Measurements from ENCODE around the gene PCDH8. TPM values are rescaled to one million over a fixed set of nuclear protein-coding genes. Genes with fewer than 3 reads are reported as not detected.

The PCDH8 gene
- total RNA-seq, 4 donors from 2014 or later = 0.04 to 0.84 TPM; not detected in 2

DNA sequence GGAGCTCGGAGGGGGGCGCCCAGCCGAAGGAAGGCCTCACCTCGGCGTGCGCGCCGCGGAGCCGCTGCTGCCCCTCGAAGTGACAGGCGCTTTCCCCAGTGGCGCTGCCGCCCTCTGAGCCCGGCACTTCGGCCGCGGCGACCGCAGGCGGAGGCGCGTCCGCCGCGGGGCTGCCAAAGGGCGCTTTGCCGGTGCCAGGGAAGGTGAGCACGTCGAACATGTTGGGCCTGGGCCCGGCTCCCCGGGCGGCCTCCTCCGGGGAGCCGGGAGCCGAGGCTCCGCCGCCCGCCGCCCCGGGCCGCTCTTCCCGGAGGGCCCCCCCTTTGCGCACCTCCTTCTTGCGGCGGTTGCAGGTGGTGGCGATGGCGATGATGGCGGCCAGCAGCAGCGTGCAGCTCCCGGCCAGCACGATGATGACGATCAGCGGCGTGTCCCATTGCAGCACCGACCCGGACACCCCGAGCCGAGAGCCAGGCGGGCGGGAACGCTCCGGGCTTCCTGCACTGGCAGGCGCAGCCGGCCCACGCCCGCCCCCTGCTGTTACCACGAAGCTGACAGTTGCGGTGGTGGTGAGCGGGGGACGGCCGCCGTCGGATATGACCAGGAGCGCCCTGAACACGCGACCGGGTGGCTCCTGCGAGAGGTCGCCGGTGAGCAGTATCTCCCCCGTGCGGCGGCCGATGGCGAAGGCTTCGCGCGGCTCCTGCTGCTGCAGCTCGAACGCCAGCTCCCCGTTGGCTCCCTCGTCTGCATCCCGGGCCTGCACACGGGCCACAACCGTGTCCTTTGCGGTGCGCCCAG is 2.5 kb downstream of the PCDH8 start:
- no peak for DNase-seq (ENCODE audit: low spot score in 2 of 2)
- H3K4me3 ChIP-seq (ENCODE audit: low read depth, poor library complexity, severe bottlenecking) = no peak overlapping the region
- intact Hi-C loops (cut with DNase I; ENCODE audit: low total_unique reads) = no loop called here
- WGBS, 2 donors = 1 to 3% methylated on average over 58 to 59 of the region's 98 CpGs
- TF ChIP-seq, protein P1, sequence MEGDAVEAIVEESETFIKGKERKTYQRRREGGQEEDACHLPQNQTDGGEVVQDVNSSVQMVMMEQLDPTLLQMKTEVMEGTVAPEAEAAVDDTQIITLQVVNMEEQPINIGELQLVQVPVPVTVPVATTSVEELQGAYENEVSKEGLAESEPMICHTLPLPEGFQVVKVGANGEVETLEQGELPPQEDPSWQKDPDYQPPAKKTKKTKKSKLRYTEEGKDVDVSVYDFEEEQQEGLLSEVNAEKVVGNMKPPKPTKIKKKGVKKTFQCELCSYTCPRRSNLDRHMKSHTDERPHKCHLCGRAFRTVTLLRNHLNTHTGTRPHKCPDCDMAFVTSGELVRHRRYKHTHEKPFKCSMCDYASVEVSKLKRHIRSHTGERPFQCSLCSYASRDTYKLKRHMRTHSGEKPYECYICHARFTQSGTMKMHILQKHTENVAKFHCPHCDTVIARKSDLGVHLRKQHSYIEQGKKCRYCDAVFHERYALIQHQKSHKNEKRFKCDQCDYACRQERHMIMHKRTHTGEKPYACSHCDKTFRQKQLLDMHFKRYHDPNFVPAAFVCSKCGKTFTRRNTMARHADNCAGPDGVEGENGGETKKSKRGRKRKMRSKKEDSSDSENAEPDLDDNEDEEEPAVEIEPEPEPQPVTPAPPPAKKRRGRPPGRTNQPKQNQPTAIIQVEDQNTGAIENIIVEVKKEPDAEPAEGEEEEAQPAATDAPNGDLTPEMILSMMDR (IDR thresholded peaks at IDR 0.05) = no peak
- TF ChIP-seq POLR2A (IDR thresholded peaks at IDR 0.05) = no peak

DNA sequence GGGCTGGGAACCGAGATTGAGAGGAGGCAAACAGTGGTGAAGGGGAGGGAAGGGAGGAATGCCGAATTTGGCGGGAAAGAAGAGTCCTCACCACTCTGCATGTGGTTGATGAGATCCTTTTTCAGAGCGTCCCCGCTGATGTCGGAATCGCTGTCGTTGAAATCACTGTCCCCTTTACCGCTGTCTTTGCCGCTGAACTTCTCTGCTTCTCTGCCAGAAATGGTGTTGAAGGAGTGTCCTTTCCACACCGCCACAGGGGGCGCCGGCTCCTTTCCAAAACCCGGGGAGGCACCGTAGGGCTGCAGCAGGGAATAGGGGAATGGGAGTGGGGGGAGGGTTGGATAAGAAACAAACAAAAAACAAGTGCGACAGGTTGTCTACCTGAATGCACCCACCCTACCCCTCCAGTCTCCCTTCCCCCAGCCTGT is 3.1 kb downstream of the PCDH8 start:
- 5 to 14% methylated on average over 16 of the region's 16 CpGs for WGBS, 2 donors
- no peak for DNase-seq (ENCODE audit: low spot score in 2 of 2)
- intact Hi-C loops (cut with DNase I; ENCODE audit: low total_unique reads) = no loop called here
- no peak overlapping the region for H3K4me3 ChIP-seq (ENCODE audit: low read depth, poor library complexity, severe bottlenecking)
- no peak for TF ChIP-seq POLR2A (IDR thresholded peaks at IDR 0.05)
- TF ChIP-seq, protein P1 (IDR thresholded peaks at IDR 0.05) = no peak

DNA sequence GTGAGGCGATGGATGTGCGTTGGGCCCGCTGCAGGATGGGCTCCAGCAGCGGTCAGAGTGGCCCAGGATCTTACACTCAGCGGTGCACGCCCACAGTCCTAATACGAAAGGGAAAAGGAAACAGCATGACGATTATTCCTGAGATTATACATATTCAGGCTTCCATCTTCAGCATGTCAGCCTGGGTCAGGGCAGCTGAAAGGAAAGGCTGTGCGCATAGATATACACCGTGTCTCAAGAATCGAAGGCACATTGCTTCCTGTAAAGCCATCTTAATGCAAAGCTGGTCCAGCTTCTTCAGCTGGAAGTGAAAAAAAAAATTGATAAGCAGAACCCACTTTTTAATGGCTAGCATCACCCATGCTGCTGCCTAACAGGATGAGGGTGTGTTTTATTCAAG is 3.6 kb downstream of the PCDH8 start:
- TF ChIP-seq POLR2A (IDR thresholded peaks at IDR 0.05) = no peak
- TF ChIP-seq, protein P1 (IDR thresholded peaks at IDR 0.05) = no peak
- intact Hi-C loops (cut with DNase I; ENCODE audit: low total_unique reads) = no loop called here
- WGBS, 2 donors = 75 to 81% methylated on average over 11 of the region's 11 CpGs
- H3K4me3 ChIP-seq (ENCODE audit: low read depth, poor library complexity, severe bottlenecking) = no peak overlapping the region
- DNase-seq (ENCODE audit: low spot score in 2 of 2) = no peak

DNA sequence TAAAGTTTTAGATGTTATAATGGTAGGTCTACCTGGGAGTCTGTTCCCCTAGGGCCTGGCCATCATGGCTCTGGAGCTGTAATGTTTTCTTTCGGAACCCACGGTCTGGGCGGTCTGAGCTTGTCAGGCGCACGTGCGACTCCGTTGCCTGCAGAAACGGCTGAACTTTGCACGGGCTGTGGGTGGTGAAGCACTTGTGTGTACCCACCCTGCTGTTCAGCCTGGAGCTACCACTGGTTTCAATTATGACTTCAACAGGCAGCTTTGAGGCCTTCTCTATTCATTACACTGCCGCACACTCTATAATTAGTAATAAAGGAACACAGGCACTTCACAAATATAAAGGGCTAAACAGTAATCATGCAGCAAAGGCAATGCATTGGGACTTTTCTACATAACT is 6.0 kb downstream of the PCDH8 start:
- no peak for DNase-seq (ENCODE audit: low spot score in 2 of 2)
- no peak overlapping the region for H3K4me3 ChIP-seq (ENCODE audit: low read depth, poor library complexity, severe bottlenecking)
- 42 to 43% methylated on average over 10 of the region's 10 CpGs for WGBS, 2 donors
- intact Hi-C loops (cut with DNase I; ENCODE audit: low total_unique reads) = no loop called here
- TF ChIP-seq POLR2A (IDR thresholded peaks at IDR 0.05) = no peak
- TF ChIP-seq, protein P1 (IDR thresholded peaks at IDR 0.05) = no peak

DNA sequence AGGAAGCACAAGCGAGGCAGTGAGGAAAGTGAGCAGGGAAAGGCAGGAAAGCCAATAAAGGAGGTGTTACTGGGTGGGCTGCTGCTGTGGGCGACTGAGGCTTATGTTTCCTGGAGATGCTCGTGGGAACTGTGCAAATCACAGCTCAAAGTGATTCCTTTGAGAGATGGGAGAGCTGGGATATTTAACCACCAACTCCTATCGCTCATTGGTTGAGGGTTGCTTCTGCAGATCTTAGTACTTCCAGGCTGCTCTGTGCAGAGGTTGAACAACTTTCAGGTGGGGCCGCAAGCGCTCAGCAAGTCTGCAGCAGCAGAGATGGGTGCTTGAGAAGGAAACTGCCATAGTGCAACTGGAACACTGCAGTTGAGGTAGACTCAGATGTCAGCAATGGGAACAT is 8.4 kb downstream of the PCDH8 start:
- intact Hi-C loops (cut with DNase I; ENCODE audit: low total_unique reads) = no loop called here
- H3K4me3 ChIP-seq (ENCODE audit: low read depth, poor library complexity, severe bottlenecking) = no peak overlapping the region
- TF ChIP-seq, protein P1 (IDR thresholded peaks at IDR 0.05) = no peak
- TF ChIP-seq POLR2A (IDR thresholded peaks at IDR 0.05) = no peak
- WGBS, 2 donors = 74 to 84% methylated on average over 6 of the region's 6 CpGs
- DNase-seq (ENCODE audit: low spot score in 2 of 2) = no peak

Data from lower leg skin (tissue), 4 donors.